ENCODE results near the gene RPS3. TPM values are rescaled to one million over a fixed set of nuclear protein-coding genes. Genes with fewer than 3 reads are reported as not detected.

The RPS3 gene
- total and polyA plus RNA-seq, 2 experiments from 2014 or later: 1,745 to 2,793 TPM

- H3K4me2 ChIP-seq: no peak overlapping the region
- no peaks in the 10 kb centered on the region for H3K36me3 ChIP-seq (ENCODE audit: insufficient read depth)
- H3K4me1 Mint-ChIP-seq: peaks cover 17% of the 10 kb centered on the region
- no peaks in the 10 kb centered on the region for H3K27me3 ChIP-seq (ENCODE audit: insufficient read depth)
- no peak overlapping the region for H2AFZ ChIP-seq
- H3K79me2 ChIP-seq (replicated peaks; ENCODE audit: insufficient read depth): no peaks in the 10 kb centered on the region
- no peaks in the 10 kb centered on the region for H3K36me3 Mint-ChIP-seq (ENCODE audit: low read depth)
- no peak overlapping the region for H3K4me3 ChIP-seq
- ATAC-seq: no peak
- TF ChIP-seq, protein P1, sequence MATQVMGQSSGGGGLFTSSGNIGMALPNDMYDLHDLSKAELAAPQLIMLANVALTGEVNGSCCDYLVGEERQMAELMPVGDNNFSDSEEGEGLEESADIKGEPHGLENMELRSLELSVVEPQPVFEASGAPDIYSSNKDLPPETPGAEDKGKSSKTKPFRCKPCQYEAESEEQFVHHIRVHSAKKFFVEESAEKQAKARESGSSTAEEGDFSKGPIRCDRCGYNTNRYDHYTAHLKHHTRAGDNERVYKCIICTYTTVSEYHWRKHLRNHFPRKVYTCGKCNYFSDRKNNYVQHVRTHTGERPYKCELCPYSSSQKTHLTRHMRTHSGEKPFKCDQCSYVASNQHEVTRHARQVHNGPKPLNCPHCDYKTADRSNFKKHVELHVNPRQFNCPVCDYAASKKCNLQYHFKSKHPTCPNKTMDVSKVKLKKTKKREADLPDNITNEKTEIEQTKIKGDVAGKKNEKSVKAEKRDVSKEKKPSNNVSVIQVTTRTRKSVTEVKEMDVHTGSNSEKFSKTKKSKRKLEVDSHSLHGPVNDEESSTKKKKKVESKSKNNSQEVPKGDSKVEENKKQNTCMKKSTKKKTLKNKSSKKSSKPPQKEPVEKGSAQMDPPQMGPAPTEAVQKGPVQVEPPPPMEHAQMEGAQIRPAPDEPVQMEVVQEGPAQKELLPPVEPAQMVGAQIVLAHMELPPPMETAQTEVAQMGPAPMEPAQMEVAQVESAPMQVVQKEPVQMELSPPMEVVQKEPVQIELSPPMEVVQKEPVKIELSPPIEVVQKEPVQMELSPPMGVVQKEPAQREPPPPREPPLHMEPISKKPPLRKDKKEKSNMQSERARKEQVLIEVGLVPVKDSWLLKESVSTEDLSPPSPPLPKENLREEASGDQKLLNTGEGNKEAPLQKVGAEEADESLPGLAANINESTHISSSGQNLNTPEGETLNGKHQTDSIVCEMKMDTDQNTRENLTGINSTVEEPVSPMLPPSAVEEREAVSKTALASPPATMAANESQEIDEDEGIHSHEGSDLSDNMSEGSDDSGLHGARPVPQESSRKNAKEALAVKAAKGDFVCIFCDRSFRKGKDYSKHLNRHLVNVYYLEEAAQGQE (IDR thresholded peaks at IDR 0.05; ENCODE audit: unreplicated experiment): no peak
- no peak for TF ChIP-seq STAT1 (IDR thresholded peaks at IDR 0.05; ENCODE audit: unreplicated experiment)
- TF ChIP-seq NANOG (IDR thresholded peaks at IDR 0.05; ENCODE audit: borderline replicate concordance): no peak
- TF ChIP-seq POLR2AphosphoS5 (IDR thresholded peaks at IDR 0.05; ENCODE audit: low read depth): no peak
- H3F3A ChIP-seq (replicated peaks; ENCODE audit: low read depth): no peaks in the 10 kb centered on the region
- no peaks in the 10 kb centered on the region for H3K9me3 Mint-ChIP-seq
- no peak overlapping the region; the same call in 1 of the 2 replicates for H3K27ac ChIP-seq (ENCODE audit: low read depth)
- H3K4me3 Mint-ChIP-seq: no peak overlapping the region
- DNase-seq (ENCODE audit: low spot score): peak; percentile 69
- H3K9me2 ChIP-seq (ENCODE audit: insufficient read depth): no peaks in the 10 kb centered on the region
- peaks cover 6% of the 10 kb centered on the region for H3K27me3 Mint-ChIP-seq (ENCODE audit: insufficient read depth, low read depth, poor library complexity)
- no peak overlapping the region for H3K27ac Mint-ChIP-seq
- no peaks in the 10 kb centered on the region; the same call in 1 of the 2 replicates for H3K4me1 ChIP-seq (ENCODE audit: insufficient read depth)
- no peaks in the 10 kb centered on the region for H4K20me1 ChIP-seq (replicated peaks; ENCODE audit: insufficient read depth)
Observed at GRCh38 chr11:75386942-75387630, 12.2 kb upstream of the RPS3 start.

DNA sequence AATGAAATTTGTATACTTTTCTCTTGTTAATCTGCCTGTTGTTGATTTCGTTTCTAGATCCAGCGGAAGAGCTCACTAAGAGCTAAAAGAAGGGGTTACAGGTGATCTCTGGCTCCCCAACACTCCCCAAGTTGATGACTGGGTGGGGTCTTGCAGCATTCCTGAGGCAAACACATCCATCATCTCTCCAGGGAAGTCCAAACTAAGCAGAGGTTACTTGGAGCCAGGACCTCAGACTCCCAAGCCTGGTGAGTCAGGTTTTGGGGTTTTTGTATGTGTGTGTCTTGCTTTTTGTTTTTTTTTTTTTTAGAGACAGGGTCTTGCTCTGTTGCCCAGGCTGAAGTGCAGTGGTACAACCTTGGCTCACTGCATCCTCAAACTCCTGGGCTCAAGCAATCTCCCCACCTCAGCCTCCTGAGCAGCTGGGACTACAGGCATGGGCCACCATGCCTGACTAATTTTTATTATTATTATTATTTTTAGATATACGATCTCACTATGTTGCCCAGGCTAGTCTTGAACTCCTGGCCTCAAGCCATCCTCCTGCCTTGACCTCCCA, 11.5 kb upstream of the RPS3 start:
- Mint-ChIP-seq H3K27ac (no peak overlapping the region), H3K27me3 (ENCODE audit: insufficient read depth, low read depth, poor library complexity) (peaks cover 6% of the 10 kb centered on the region), H3K4me1 (peaks cover 17% of the 10 kb centered on the region), H3K9me3 (no peaks in the 10 kb centered on the region), H3K36me3 (ENCODE audit: low read depth) (no peaks in the 10 kb centered on the region), H3K4me3 (no peak overlapping the region)
- no peaks in the 10 kb centered on the region; the same call in 1 of the 2 replicates for H3K4me1 ChIP-seq (ENCODE audit: insufficient read depth)
- no peak overlapping the region for H3K4me2 ChIP-seq
- no peak overlapping the region for H3K27ac ChIP-seq (ENCODE audit: low read depth)
- no peak overlapping the region for H3K4me3 ChIP-seq
- no peak overlapping the region for H2AFZ ChIP-seq
- no peaks in the 10 kb centered on the region for H3K36me3 ChIP-seq (ENCODE audit: insufficient read depth)
- no peak for DNase-seq (ENCODE audit: low spot score)
- no peak for ATAC-seq
- H3K27me3 ChIP-seq (ENCODE audit: insufficient read depth): no peaks in the 10 kb centered on the region
- no peaks in the 10 kb centered on the region for H3K79me2 ChIP-seq (replicated peaks; ENCODE audit: insufficient read depth)
- no peaks in the 10 kb centered on the region for H3F3A ChIP-seq (replicated peaks; ENCODE audit: low read depth)
- H4K20me1 ChIP-seq (replicated peaks; ENCODE audit: insufficient read depth): no peaks in the 10 kb centered on the region
- no peaks in the 10 kb centered on the region for H3K9me2 ChIP-seq (ENCODE audit: insufficient read depth)
- no peak for TF ChIP-seq STAT1 (IDR thresholded peaks at IDR 0.05; ENCODE audit: unreplicated experiment)
- no peak for TF ChIP-seq ZNF114 (CRISPR knock-in tag; IDR thresholded peaks at IDR 0.05)
- TF ChIP-seq EZH2 (IDR thresholded peaks at IDR 0.05; ENCODE audit: low read depth, unreplicated experiment): no peak
- no peak for TF ChIP-seq ZNF331 (CRISPR knock-in tag; IDR thresholded peaks at IDR 0.05; ENCODE audit: low read depth)
- TF ChIP-seq ZNF462 (CRISPR knock-in tag; IDR thresholded peaks at IDR 0.05): no peak
- TF ChIP-seq ETS1 (IDR thresholded peaks at IDR 0.05): no peak
- no peak for TF ChIP-seq CREB1 (CRISPR knock-in tag; IDR thresholded peaks at IDR 0.05; ENCODE audit: low read depth)
- no peak for TF ChIP-seq POLR2AphosphoS5 (IDR thresholded peaks at IDR 0.05; ENCODE audit: low read depth)
